ENCODE results near the gene CUEDC2. TPM values are rescaled to one million over a fixed set of nuclear protein-coding genes. Genes with fewer than 3 reads are reported as not detected.

CUEDC2 gene
- polyA plus RNA-seq, result 38.7 TPM
- long read RNA-seq, donor 1, transcript CUEDC2-201 (9 exons, 1,191 nt), result major isoform, 12 of 12 reads
- long read RNA-seq, donor 1, partial matches to known transcripts, result 0 of 12 reads
- long read RNA-seq, donor 1, other reads (novel, unspliced or antisense), result 0 of 12 reads
- long read RNA-seq, donor 2, transcript CUEDC2-201 (9 exons, 1,191 nt), result major isoform, 21 of 33 reads
- long read RNA-seq, donor 2, partial matches to known transcripts, result 9 of 33 reads
- long read RNA-seq, donor 2, other reads (novel, unspliced or antisense), result 0 of 33 reads
- long read RNA-seq, donor 3, result 0 reads
- long read RNA-seq, donor 4, partial matches to known transcripts, result 0 of 2 reads
- long read RNA-seq, donor 4, other reads (novel, unspliced or antisense), result 0 of 2 reads
- long read RNA-seq, donor 5, transcript CUEDC2-201 (9 exons, 1,191 nt), result major isoform, 19 of 29 reads
- long read RNA-seq, donor 5, partial matches to known transcripts, result 7 of 29 reads
- long read RNA-seq, donor 5, other reads (novel, unspliced or antisense), result 0 of 29 reads
- long read RNA-seq, donor 6, transcript CUEDC2-201 (9 exons, 1,191 nt), result major isoform, 24 of 34 reads
- long read RNA-seq, donor 6, partial matches to known transcripts, result 9 of 34 reads
- long read RNA-seq, donor 6, other reads (novel, unspliced or antisense), result 0 of 34 reads
- long read RNA-seq, donor 7, transcript CUEDC2-201 (9 exons, 1,191 nt), result major isoform, 19 of 19 reads
- long read RNA-seq, donor 7, partial matches to known transcripts, result 0 of 19 reads
- long read RNA-seq, donor 7, other reads (novel, unspliced or antisense), result 0 of 19 reads
- long read RNA-seq, donor 8, transcript CUEDC2-201 (9 exons, 1,191 nt), result major isoform, 30 of 38 reads
- long read RNA-seq, donor 8, partial matches to known transcripts, result 7 of 38 reads
- long read RNA-seq, donor 8, other reads (novel, unspliced or antisense), result 0 of 38 reads
- long read RNA-seq, donor 9, transcript CUEDC2-201 (9 exons, 1,191 nt), result major isoform, 26 of 28 reads
- long read RNA-seq, donor 9, partial matches to known transcripts, result 0 of 28 reads
- long read RNA-seq, donor 9, other reads (novel, unspliced or antisense), result 0 of 28 reads
- long read RNA-seq, donor 10, transcript CUEDC2-201 (9 exons, 1,191 nt), result major isoform, 30 of 30 reads
- long read RNA-seq, donor 10, partial matches to known transcripts, result 0 of 30 reads
- long read RNA-seq, donor 10, other reads (novel, unspliced or antisense), result 0 of 30 reads
- long read RNA-seq, donor 11, transcript CUEDC2-201 (9 exons, 1,191 nt), result major isoform, 17 of 22 reads
- long read RNA-seq, donor 11, partial matches to known transcripts, result 5 of 22 reads
- long read RNA-seq, donor 11, other reads (novel, unspliced or antisense), result 0 of 22 reads

- Histone ChIP-seq H3K27me3 (ENCODE audit: control insufficient read depth, insufficient read depth, low read length) (no peaks in the 10 kb centered on the region), H3K36me3 (ENCODE audit: control insufficient read depth, insufficient read depth, low read length) (peaks cover 3% of the 10 kb centered on the region), H3K9me3 (ENCODE audit: control insufficient read depth, low read depth, low read length) (no peaks in the 10 kb centered on the region), H3K4me3 (ENCODE audit: low read length) (peak within 1 kb of the TSS; percentile 90), H3K4me1 (ENCODE audit: control insufficient read depth, insufficient read depth, low read length) (peaks cover 29% of the 10 kb centered on the region), H3K27ac (ENCODE audit: low read length) (peak within 1 kb of the TSS; percentile 55)
- WGBS (ENCODE audit: insufficient coverage, low lambda C conversion rate), result 0% methylated on average over 5 of the region's 52 CpGs
- DNase-seq, result peak; percentile 94 to 98
Observed at GRCh38 chr10:102432162-102432950, at the start of gene CUEDC2. Gene CUEDC2, minus strand, starts transcription at chr10:102432574. Its CDS starts 7,386 bp downstream, at chr10:102425188.

DNA sequence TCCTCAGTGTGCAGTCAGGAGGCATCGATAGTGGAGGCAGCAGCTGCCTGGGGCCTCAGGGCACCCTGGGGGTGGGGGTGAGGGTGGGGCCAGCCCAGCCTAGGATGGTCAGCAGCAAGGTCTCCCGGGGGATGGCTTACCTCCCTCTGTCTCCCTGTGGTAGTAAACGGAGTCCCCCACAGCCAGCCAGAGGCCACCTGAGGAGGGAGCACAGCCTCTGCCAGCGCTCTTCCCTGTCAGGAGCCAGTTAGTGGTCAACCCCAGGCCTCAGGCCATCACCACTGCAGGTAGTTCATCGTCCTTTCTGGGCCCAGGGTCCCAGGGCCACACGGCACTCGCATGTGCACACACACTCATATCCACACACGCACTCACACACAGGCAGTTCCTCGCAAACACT lies 48.0 kb upstream of the CUEDC2 start:
- H3K4me1 ChIP-seq (ENCODE audit: control insufficient read depth, insufficient read depth, low read length), result no peaks in the 10 kb centered on the region
- H3K27ac ChIP-seq (ENCODE audit: low read length), result no peak overlapping the region
- WGBS (ENCODE audit: insufficient coverage, low lambda C conversion rate), result no CpG with 5 or more reads among the region's 9 CpGs
- H3K9me3 ChIP-seq (ENCODE audit: control insufficient read depth, low read depth, low read length), result no peaks in the 10 kb centered on the region
- H3K27me3 ChIP-seq (ENCODE audit: control insufficient read depth, insufficient read depth, low read length), result no peaks in the 10 kb centered on the region
- DNase-seq, result no peak
- peaks cover 63% of the 10 kb centered on the region for H3K36me3 ChIP-seq (ENCODE audit: control insufficient read depth, insufficient read depth, low read length)
- no peak overlapping the region for H3K4me3 ChIP-seq (ENCODE audit: low read length)

- Histone ChIP-seq H3K36me3 (ENCODE audit: control insufficient read depth, insufficient read depth, low read length) (peaks cover 56% of the 10 kb centered on the region), H3K27me3 (ENCODE audit: control insufficient read depth, insufficient read depth, low read length) (no peaks in the 10 kb centered on the region), H3K9me3 (ENCODE audit: control insufficient read depth, low read depth, low read length) (no peaks in the 10 kb centered on the region), H3K4me3 (ENCODE audit: low read length) (no peak overlapping the region), H3K27ac (ENCODE audit: low read length) (no peak overlapping the region), H3K4me1 (ENCODE audit: control insufficient read depth, insufficient read depth, low read length) (no peaks in the 10 kb centered on the region)
- no peak for DNase-seq
Observed at GRCh38 chr10:102479651-102480050, 47.3 kb upstream of the CUEDC2 start.

DNA sequence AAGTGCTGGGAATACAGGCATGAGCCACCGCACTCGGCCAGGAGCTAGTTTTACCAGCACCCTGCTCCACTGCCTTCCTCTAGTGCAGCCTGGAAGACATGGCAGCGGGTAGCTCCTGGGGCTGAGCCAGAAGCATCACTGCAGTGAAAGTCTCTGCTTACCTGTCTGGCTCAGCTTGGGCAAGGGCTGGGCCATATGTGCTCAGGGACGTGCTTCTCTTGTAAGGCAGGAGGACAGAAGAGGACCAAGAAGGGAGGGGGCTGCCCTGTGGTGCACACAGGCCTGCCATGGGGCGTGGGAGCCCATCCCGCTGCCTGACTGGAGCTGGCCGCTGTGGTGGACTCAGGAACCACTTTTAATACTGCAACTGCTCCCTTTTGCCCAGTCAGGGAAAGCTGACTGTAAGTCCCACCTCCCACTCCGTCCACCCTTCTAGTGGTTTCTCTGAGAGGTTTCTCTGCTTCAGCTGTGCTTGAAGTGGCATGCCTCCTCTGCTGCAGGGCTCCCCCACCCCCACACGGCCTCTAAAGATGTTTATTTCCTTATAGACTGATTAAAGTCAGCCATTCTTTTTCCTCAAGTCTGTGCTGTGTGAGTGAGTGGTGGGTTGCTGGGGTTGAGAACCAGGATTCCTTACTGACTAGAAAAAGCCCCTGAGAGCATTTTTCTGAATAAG lies 44.2 kb upstream of the CUEDC2 start:
- Histone ChIP-seq H3K36me3 (ENCODE audit: control insufficient read depth, insufficient read depth, low read length) (peaks cover 29% of the 10 kb centered on the region), H3K4me3 (ENCODE audit: low read length) (no peak overlapping the region), H3K27me3 (ENCODE audit: control insufficient read depth, insufficient read depth, low read length) (no peaks in the 10 kb centered on the region), H3K27ac (ENCODE audit: low read length) (no peak overlapping the region), H3K9me3 (ENCODE audit: control insufficient read depth, low read depth, low read length) (no peaks in the 10 kb centered on the region), H3K4me1 (ENCODE audit: control insufficient read depth, insufficient read depth, low read length) (no peaks in the 10 kb centered on the region)
- WGBS (ENCODE audit: insufficient coverage, low lambda C conversion rate), result no CpG with 5 or more reads among the region's 9 CpGs
- DNase-seq, result no peak

- H3K4me3 ChIP-seq (ENCODE audit: low read length), result no peak overlapping the region
- no peak overlapping the region for H3K27ac ChIP-seq (ENCODE audit: low read length)
- no peaks in the 10 kb centered on the region for H3K4me1 ChIP-seq (ENCODE audit: control insufficient read depth, insufficient read depth, low read length)
- H3K36me3 ChIP-seq (ENCODE audit: control insufficient read depth, insufficient read depth, low read length), result peaks cover 20% of the 10 kb centered on the region
- no peaks in the 10 kb centered on the region for H3K27me3 ChIP-seq (ENCODE audit: control insufficient read depth, insufficient read depth, low read length)
- no peak for DNase-seq
- H3K9me3 ChIP-seq (ENCODE audit: control insufficient read depth, low read depth, low read length), result no peaks in the 10 kb centered on the region
- WGBS (ENCODE audit: insufficient coverage, low lambda C conversion rate), result no CpG with 5 or more reads among the region's 9 CpGs
Observed at GRCh38 chr10:102475451-102476040, 43.2 kb upstream of the CUEDC2 start.

GRCh38 chr10:102473445-102474331 lies 41.3 kb upstream of the CUEDC2 start:
- Histone ChIP-seq H3K9me3 (ENCODE audit: control insufficient read depth, low read depth, low read length) (no peaks in the 10 kb centered on the region), H3K4me1 (ENCODE audit: control insufficient read depth, insufficient read depth, low read length) (no peaks in the 10 kb centered on the region), H3K36me3 (ENCODE audit: control insufficient read depth, insufficient read depth, low read length) (peaks cover 5% of the 10 kb centered on the region), H3K27ac (ENCODE audit: low read length) (no peak overlapping the region), H3K4me3 (ENCODE audit: low read length) (no peak overlapping the region), H3K27me3 (ENCODE audit: control insufficient read depth, insufficient read depth, low read length) (no peaks in the 10 kb centered on the region)
- WGBS (ENCODE audit: insufficient coverage, low lambda C conversion rate), result no CpG with 5 or more reads among the region's 27 CpGs
- DNase-seq, result no peak

DNA sequence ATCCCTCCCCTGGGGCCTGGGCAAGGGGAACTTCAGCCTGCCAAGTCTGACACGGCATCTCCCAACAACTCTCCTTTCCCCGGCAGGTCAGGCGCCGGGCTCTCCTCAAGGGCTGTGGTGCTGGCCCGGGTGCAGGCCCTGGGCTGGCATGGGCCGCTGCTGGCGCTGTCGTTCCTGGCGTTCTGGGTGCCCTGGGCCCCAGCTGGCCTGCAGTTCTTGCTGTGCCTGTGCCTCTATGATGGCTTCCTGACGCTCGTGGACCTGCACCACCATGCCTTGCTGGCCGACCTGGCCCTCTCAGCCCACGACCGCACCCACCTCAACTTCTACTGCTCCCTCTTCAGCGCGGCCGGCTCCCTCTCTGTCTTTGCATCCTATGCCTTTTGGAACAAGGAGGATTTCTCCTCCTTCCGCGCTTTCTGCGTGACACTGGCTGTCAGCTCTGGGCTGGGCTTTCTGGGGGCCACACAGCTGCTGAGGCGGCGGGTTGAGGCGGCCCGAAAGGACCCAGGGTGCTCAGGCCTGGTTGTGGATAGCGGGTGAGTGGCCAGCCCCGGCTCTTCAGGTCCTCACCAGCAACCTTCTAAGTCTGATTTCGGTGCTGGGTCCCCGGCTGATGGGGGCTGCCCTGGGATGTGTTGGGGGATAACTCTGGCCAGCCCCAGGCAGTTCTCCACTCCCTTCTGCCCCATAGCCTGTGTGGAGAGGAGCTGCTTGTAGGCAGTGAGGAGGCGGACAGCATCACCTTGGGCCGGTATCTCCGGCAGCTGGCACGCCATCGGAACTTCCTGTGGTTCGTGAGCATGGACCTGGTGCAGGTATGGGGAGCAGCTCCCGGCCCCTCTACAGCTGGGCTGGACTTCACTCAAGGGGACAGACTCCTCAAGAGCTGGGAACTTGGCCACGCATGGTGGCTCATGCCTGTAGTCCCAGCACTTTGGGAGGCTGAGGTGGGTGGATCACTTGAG lies 38.5 kb upstream of the CUEDC2 start:
- H3K4me3 ChIP-seq (ENCODE audit: low read length), result no peak overlapping the region
- H3K36me3 ChIP-seq (ENCODE audit: control insufficient read depth, insufficient read depth, low read length), result peaks cover 3% of the 10 kb centered on the region
- no peaks in the 10 kb centered on the region for H3K27me3 ChIP-seq (ENCODE audit: control insufficient read depth, insufficient read depth, low read length)
- no peaks in the 10 kb centered on the region for H3K4me1 ChIP-seq (ENCODE audit: control insufficient read depth, insufficient read depth, low read length)
- no peak overlapping the region for H3K27ac ChIP-seq (ENCODE audit: low read length)
- WGBS (ENCODE audit: insufficient coverage, low lambda C conversion rate), result no CpG with 5 or more reads among the region's 36 CpGs
- DNase-seq, result no peak
- no peaks in the 10 kb centered on the region for H3K9me3 ChIP-seq (ENCODE audit: control insufficient read depth, low read depth, low read length)

DNA sequence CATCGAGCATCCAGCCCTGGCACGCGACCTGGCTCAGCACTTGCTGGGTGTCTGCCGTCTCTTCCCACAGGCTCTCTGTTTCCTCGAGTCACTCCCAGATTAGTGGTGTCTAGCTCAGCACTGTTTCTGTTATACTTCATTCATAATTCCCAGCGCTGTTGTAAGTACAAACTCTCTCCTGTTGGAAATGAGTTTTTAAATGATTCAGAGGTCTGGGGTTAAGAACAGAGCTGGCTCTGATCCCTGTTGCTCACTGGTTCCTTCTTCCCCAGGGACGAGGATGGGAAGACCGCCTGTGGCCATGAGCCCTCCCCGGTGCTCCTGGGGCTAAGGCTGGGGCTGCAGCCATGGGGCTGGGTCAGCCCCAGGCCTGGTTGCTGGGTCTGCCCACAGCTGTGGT lies 36.3 kb upstream of the CUEDC2 start:
- peaks cover 2% of the 10 kb centered on the region for H3K4me1 ChIP-seq (ENCODE audit: control insufficient read depth, insufficient read depth, low read length)
- H3K9me3 ChIP-seq (ENCODE audit: control insufficient read depth, low read depth, low read length), result no peaks in the 10 kb centered on the region
- WGBS (ENCODE audit: insufficient coverage, low lambda C conversion rate), result 72% methylated on average over 2 of the region's 9 CpGs
- no peak for DNase-seq
- H3K4me3 ChIP-seq (ENCODE audit: low read length), result no peak overlapping the region
- peaks cover under 1% of the 10 kb centered on the region for H3K36me3 ChIP-seq (ENCODE audit: control insufficient read depth, insufficient read depth, low read length)
- H3K27me3 ChIP-seq (ENCODE audit: control insufficient read depth, insufficient read depth, low read length), result no peaks in the 10 kb centered on the region
- H3K27ac ChIP-seq (ENCODE audit: low read length), result no peak overlapping the region

Data from large intestine (tissue), 12 donors.